SU-DHL-6 (cell line): ENCODE results near the gene ITSN2.

Experiments used
- H2AFZ ChIP-seq: fragments of 200-600 bp; sonication (generic); 2 replicates; pipeline ENCODE4 v1.6.1; 2014; ENCODE audit warnings: low read depth, mild to moderate bottlenecking, moderate library complexity, mixed read lengths, antibody characterized with exemption, low read length; ENCODE audit not compliant: severe bottlenecking
- H3F3A ChIP-seq: fragments of 200-600 bp; shearing (Covaris generic); 2 replicates; pipeline ENCODE4 v1.6.0; 2016; ENCODE audit warnings: antibody characterized with exemption, mild to moderate bottlenecking; ENCODE audit not compliant: insufficient read depth
- H3K27ac ChIP-seq: fragments of 200-600 bp; sonication (generic); 2 replicates; pipeline ENCODE4 v1.5.1; 2016; ENCODE audit warnings: low read depth, mild to moderate bottlenecking, low read length, moderate library complexity, mixed read lengths
- H3K27me3 ChIP-seq: fragments of 200-600 bp; sonication (generic), shearing (Covaris generic); 2 replicates; pipeline ENCODE4 v1.6.0; 2014; ENCODE audit warnings: mild to moderate bottlenecking, low read length
- H3K36me3 ChIP-seq: fragments of 200-600 bp; sonication (generic); 2 replicates; pipeline ENCODE4 v1.6.1; 2014; ENCODE audit warnings: mild to moderate bottlenecking, low read length, mixed read lengths
- H3K4me2 ChIP-seq: fragments of 300-600, 200-600 bp; shearing (Covaris generic), sonication (generic); 2 replicates; pipeline ENCODE4 v1.6.0; 2014; ENCODE audit warnings: low read length, low read depth, mild to moderate bottlenecking; ENCODE audit not compliant: poor library complexity, severe bottlenecking
- H3K4me3 ChIP-seq: fragments of 200-600 bp; sonication (generic); 2 replicates; pipeline ENCODE4 v1.5.1; 2014; ENCODE audit warnings: antibody characterized with exemption, low read length, mild to moderate bottlenecking, mixed read lengths; ENCODE audit not compliant: insufficient read depth, poor library complexity, severe bottlenecking
- H3K79me2 ChIP-seq: fragments of 200-600 bp; sonication (generic); 2 replicates; pipeline ENCODE4 v1.6.1; 2014; ENCODE audit warnings: mild to moderate bottlenecking, low read length, moderate library complexity; ENCODE audit not compliant: insufficient read depth
- H3K9ac ChIP-seq: fragments of 200-600 bp; sonication (generic); 2 replicates; pipeline ENCODE4 v1.7.0; 2014; ENCODE audit warnings: mild to moderate bottlenecking, low read length
- H3K9me2 ChIP-seq: fragments of 200-600 bp; sonication (generic); replicated peaks from 2 replicates; pipeline ENCODE4 v1.6.1; 2014; ENCODE audit warnings: low read length; ENCODE audit not compliant: insufficient read depth
- H3K9me3 ChIP-seq: fragments of 200-600 bp; sonication (generic); 2 replicates; pipeline ENCODE4 v1.6.1; 2014; ENCODE audit warnings: low read length, mixed read lengths; ENCODE audit not compliant: insufficient read depth
- H4K20me1 ChIP-seq: fragments of 200-600 bp; sonication (generic); 2 replicates; pipeline ENCODE4 v1.6.1; 2014; ENCODE audit warnings: low read depth, mild to moderate bottlenecking, antibody characterized with exemption, low read length, moderate library complexity, mixed read lengths
- CTCF ChIP-seq: fragments of 200-600 bp; sonication (generic); IDR thresholded peaks from one replicate; pipeline ENCODE4 v1.5.1; 2017; ENCODE audit warnings: antibody characterized with exemption, mild to moderate bottlenecking, low read length, moderate library complexity; ENCODE audit not compliant: insufficient read depth, poor library complexity, severe bottlenecking
- EZH2phosphoT487 ChIP-seq: fragments of 200-600 bp; sonication (generic), shearing (Covaris generic); conservative IDR thresholded peaks from 2 replicates; pipeline ENCODE4 v1.6.1; 2018; ENCODE audit warnings: mild to moderate bottlenecking, antibody characterized with exemption, low read length, moderate library complexity, mixed read lengths

ITSN2 gene

GRCh38 chr2:24159708-24160107, 200.6 kb downstream of the ITSN2 start:
- Histone ChIP-seq H3K27me3 (no peaks in the 10 kb centered on the region), H3K36me3 (no peaks in the 10 kb centered on the region), H3K9me3 (no peaks in the 10 kb centered on the region), H3K79me2 (no peaks in the 10 kb centered on the region), H3K4me2 (no peak overlapping the region), H3F3A (no peaks in the 10 kb centered on the region), H3K27ac (no peak overlapping the region), H3K4me3 (no peak overlapping the region), H4K20me1 (no peaks in the 10 kb centered on the region), H3K9ac (no peak overlapping the region), H2AFZ (no peak overlapping the region), H3K9me2 (no peaks in the 10 kb centered on the region)
- TF ChIP-seq EZH2phosphoT487 (no peak), CTCF (no peak)

- no peaks in the 10 kb centered on the region for H3K79me2 ChIP-seq
- no peak overlapping the region for H3K9ac ChIP-seq
- H3K4me2 ChIP-seq: no peak overlapping the region
- no peaks in the 10 kb centered on the region for H4K20me1 ChIP-seq
- H3K27me3 ChIP-seq: no peaks in the 10 kb centered on the region
- H3K4me3 ChIP-seq: no peak overlapping the region
- no peaks in the 10 kb centered on the region for H3F3A ChIP-seq
- no peak overlapping the region for H3K27ac ChIP-seq
- no peaks in the 10 kb centered on the region for H3K36me3 ChIP-seq
- no peak overlapping the region for H2AFZ ChIP-seq
- TF ChIP-seq EZH2phosphoT487 (no peak), CTCF (no peak)
- H3K9me3 ChIP-seq: no peaks in the 10 kb centered on the region
- no peaks in the 10 kb centered on the region for H3K9me2 ChIP-seq
Observed at GRCh38 chr2:24158131-24158530, 202.2 kb downstream of the ITSN2 start.

GRCh38 chr2:24153478-24153877, 206.9 kb downstream of the ITSN2 start:
- Histone ChIP-seq H2AFZ (no peak overlapping the region), H4K20me1 (no peaks in the 10 kb centered on the region), H3K27ac (no peak overlapping the region), H3K9me2 (no peaks in the 10 kb centered on the region), H3K36me3 (no peaks in the 10 kb centered on the region), H3K4me3 (no peak overlapping the region), H3K79me2 (no peaks in the 10 kb centered on the region), H3K4me2 (no peak overlapping the region), H3F3A (no peaks in the 10 kb centered on the region), H3K9me3 (no peaks in the 10 kb centered on the region), H3K9ac (no peak overlapping the region), H3K27me3 (no peaks in the 10 kb centered on the region)
- TF ChIP-seq CTCF (no peak), EZH2phosphoT487 (no peak)
